ENCODE results near the gene ASB8. TPM values are rescaled to one million over a fixed set of nuclear protein-coding genes. Genes with fewer than 3 reads are reported as not detected.
A peak's percentile ranks its signal among the peaks of the same experiment; 100 is the strongest.

Gene ASB8
- polyA plus RNA-seq, 3 donors: 23.8 to 50.0 (median 38.4) TPM

DNA sequence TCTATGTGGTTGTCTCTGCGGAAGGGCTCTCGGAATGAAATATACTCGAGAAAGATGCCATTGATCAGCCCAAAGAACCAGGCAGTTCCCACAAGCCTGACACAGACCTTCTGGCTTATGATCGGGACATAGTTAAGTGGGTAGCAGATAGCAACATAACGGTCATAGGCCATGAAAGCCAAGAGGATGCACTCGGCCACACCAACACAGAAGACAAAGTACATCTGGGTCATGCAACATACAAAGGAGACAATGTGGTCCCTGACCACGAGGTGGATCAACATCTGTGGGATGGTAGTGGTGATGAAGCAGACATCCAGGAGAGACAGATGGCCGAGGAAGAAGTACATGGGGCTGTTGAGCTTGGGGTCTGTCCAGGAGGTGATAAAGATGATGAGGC, 45.5 kb upstream of the ASB8 start:
- no peak overlapping the region for H2AFZ ChIP-seq (ENCODE audit: insufficient read depth, low read depth, low read length, poor library complexity, severe bottlenecking)
- 100% methylated on average over 6 of the region's 8 CpGs for WGBS (ENCODE audit: insufficient coverage)
- Mint-ChIP-seq H3K9me3 (peaks cover 23 to 45% (median 35%) of the 10 kb centered on the region in 7 donors), H3K27ac (peak overlapping the region in 1 of 7 donors; percentile 48), H3K27me3 (ENCODE audit: low read depth in 3 of 3) (peaks cover 0 to 1% (median 1%) of the 10 kb centered on the region in 3 donors), H3K36me3 (peaks cover 27 to 29% of the 10 kb centered on the region in 2 donors), H3K4me1 (peaks cover 42% of the 10 kb centered on the region), H3K4me3 (no peak overlapping the region)
- no peaks in the 10 kb centered on the region for H3K27me3 ChIP-seq (ENCODE audit: control insufficient read depth in 2 of 2, insufficient read depth in 2 of 2, low read length in 2 of 2)
- peaks cover 24% of the 10 kb centered on the region for H3K79me2 ChIP-seq (ENCODE audit: insufficient read depth, low read length)
- H4K20me1 ChIP-seq (ENCODE audit: insufficient read depth, low read length): no peaks in the 10 kb centered on the region
- intact Hi-C loops (cut with micrococcal nuclease): no loop called here
- no peak overlapping the region for H3K4me3 ChIP-seq (replicated peaks in 1 of 3; ENCODE audit: low read depth in 2 of 3, low read length in 3 of 3)
- no peak for DNase-seq
- H3K4me2 ChIP-seq (replicated peaks; ENCODE audit: extremely low read depth, low read length, poor library complexity, severe bottlenecking): no peak overlapping the region
- peaks cover 13 to 31% of the 10 kb centered on the region in 2 donors for H3K9me3 ChIP-seq (replicated peaks in 1 of 2; ENCODE audit: control insufficient read depth in 1 of 2, insufficient read depth in 1 of 2, low read length in 2 of 2)
- no peak overlapping the region for H3K9ac ChIP-seq (ENCODE audit: insufficient read depth, low read length, poor library complexity, severe bottlenecking)
- peaks cover 0 to 12% of the 10 kb centered on the region in 2 donors for H3K36me3 ChIP-seq (replicated peaks in 1 of 2; ENCODE audit: control insufficient read depth in 1 of 2, insufficient read depth in 2 of 2, low read length in 2 of 2)
- H3K4me1 ChIP-seq (ENCODE audit: control insufficient read depth in 1 of 2, insufficient read depth in 2 of 2, low read length in 2 of 2): peaks cover 32 to 40% of the 10 kb centered on the region in 2 donors
- no peak overlapping the region for H3K27ac ChIP-seq (ENCODE audit: low read depth in 1 of 2, low read length in 2 of 2)
- TF ChIP-seq, protein P1, sequence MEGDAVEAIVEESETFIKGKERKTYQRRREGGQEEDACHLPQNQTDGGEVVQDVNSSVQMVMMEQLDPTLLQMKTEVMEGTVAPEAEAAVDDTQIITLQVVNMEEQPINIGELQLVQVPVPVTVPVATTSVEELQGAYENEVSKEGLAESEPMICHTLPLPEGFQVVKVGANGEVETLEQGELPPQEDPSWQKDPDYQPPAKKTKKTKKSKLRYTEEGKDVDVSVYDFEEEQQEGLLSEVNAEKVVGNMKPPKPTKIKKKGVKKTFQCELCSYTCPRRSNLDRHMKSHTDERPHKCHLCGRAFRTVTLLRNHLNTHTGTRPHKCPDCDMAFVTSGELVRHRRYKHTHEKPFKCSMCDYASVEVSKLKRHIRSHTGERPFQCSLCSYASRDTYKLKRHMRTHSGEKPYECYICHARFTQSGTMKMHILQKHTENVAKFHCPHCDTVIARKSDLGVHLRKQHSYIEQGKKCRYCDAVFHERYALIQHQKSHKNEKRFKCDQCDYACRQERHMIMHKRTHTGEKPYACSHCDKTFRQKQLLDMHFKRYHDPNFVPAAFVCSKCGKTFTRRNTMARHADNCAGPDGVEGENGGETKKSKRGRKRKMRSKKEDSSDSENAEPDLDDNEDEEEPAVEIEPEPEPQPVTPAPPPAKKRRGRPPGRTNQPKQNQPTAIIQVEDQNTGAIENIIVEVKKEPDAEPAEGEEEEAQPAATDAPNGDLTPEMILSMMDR (IDR thresholded peaks at IDR 0.05): no peak

DNA sequence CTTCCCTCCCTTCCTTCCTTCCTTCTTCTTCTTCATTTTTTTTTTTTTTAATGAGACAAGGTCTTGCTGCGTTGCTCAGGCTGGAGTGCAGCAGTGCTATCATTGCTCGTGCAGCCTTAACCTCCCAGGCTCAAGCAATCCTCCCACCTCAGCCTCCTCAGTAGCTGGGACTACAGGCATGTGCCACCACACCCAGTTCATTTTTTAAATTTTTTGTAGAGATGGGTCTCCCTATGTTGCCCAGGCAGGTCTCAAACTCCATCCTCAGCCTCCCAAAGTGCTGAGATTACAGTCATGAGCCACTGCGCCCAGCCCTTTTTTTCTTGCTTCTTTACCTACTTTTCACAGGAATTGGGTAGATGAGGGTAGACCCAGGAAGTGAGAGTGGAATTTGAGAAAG, 44.2 kb upstream of the ASB8 start:
- Histone ChIP-seq H4K20me1 (ENCODE audit: insufficient read depth, low read length) (no peaks in the 10 kb centered on the region), H2AFZ (ENCODE audit: insufficient read depth, low read depth, low read length, poor library complexity, severe bottlenecking) (no peak overlapping the region), H3K36me3 (replicated peaks in 1 of 2; ENCODE audit: control insufficient read depth in 1 of 2, insufficient read depth in 2 of 2, low read length in 2 of 2) (peaks cover 0 to 12% of the 10 kb centered on the region in 2 donors), H3K4me3 (replicated peaks in 1 of 3; ENCODE audit: low read depth in 2 of 3, low read length in 3 of 3) (peak overlapping the region in 1 of 3 experiments; percentile 78), H3K27me3 (ENCODE audit: control insufficient read depth in 2 of 2, insufficient read depth in 2 of 2, low read length in 2 of 2) (no peaks in the 10 kb centered on the region), H3K9ac (ENCODE audit: insufficient read depth, low read length, poor library complexity, severe bottlenecking) (no peak overlapping the region), H3K27ac (ENCODE audit: low read depth in 1 of 2, low read length in 2 of 2) (no peak overlapping the region), H3K79me2 (ENCODE audit: insufficient read depth, low read length) (peaks cover 24% of the 10 kb centered on the region), H3K4me2 (replicated peaks; ENCODE audit: extremely low read depth, low read length, poor library complexity, severe bottlenecking) (peak overlapping the region; percentile 96), H3K9me3 (replicated peaks in 1 of 2; ENCODE audit: control insufficient read depth in 1 of 2, insufficient read depth in 1 of 2, low read length in 2 of 2) (peaks cover 9 to 18% of the 10 kb centered on the region in 2 donors), H3K4me1 (ENCODE audit: control insufficient read depth in 1 of 2, insufficient read depth in 2 of 2, low read length in 2 of 2) (peaks cover 38 to 47% of the 10 kb centered on the region in 2 donors)
- H3K27ac Mint-ChIP-seq: peak overlapping the region in 6 of 7 donors; percentile 10 to 84 (median 21)
- peaks cover 17 to 32% (median 22%) of the 10 kb centered on the region in 7 donors for H3K9me3 Mint-ChIP-seq
- TF ChIP-seq, protein P1 (IDR thresholded peaks at IDR 0.05): no peak
- H3K4me1 Mint-ChIP-seq: peaks cover 46% of the 10 kb centered on the region
- DNase-seq: no peak
- H3K27me3 Mint-ChIP-seq (ENCODE audit: low read depth in 3 of 3): no peaks in the 10 kb centered on the region
- H3K36me3 Mint-ChIP-seq: peaks cover 22 to 26% of the 10 kb centered on the region in 2 donors
- H3K4me3 Mint-ChIP-seq: no peak overlapping the region
- WGBS (ENCODE audit: insufficient coverage): no CpG with 5 or more reads among the region's 3 CpGs
- intact Hi-C loops (cut with micrococcal nuclease): no loop called here

Data from CD14-positive monocyte (primary cell).